ENCODE results near the gene ANGPTL4.
"Not testable (repeated sequence)": the region's sequence is repeated elsewhere in the genome, so short reads cannot be mapped to it uniquely, and the experiment has no call there.

ANGPTL4 gene

DNA sequence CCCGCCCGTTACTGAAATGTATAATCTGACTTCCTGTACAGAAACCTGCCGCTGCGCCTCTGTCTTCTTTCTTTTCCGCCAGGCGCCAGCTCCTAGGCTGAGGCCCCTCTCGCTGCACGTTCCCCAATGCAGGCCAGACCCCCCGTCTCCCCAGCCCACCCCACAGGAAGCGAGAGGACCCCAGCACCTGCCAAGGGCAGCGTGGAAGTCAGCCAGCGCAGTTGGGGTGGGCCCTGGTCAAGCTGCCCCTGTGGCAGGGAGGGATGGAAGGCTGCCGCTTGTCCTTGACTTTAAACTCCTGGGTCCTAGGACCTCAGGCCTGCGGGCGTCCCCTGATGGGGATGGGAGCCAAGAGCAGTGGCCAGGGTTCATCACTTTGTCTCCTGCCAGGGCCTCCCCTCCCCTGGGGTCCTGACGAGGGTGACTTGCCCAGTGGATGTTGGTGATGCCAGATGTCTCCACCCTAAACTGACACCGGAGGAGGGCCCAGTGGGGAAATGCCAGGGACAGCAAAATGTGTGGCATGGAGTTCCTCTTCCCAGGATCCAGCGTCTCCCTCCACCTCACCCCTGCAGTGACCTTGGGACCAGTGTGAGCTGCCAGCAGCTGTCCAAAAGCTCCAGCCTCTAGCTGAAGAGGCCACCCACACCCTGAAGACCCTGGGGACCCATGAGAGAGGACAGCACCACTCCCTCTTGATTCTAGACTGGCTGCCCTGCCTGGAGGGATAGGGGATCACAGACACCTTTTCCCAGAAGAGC, 40.6 kb downstream of the ANGPTL4 start:
- DNase-seq (ENCODE audit: low read depth in 1 of 2, low spot score in 1 of 2), result no peak

DNA sequence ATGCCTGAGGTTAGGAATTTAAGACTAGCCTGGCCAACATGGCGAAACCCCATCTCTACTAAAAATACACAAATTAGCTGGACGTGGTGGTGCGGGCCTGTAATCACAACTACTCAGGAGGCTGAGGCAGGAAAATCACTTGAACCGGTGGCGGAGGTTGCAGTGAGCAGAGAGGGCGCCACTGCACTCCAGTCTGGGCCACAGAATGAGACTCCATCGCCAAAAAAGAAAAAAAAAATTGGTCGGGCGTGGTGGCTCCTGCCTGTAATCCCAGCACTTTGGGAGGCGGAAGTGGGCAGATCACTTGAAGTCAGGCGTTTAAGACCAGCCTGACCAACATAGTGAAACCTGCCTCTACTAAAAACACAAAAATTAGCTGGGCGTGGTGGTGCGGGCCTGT, 46.8 kb downstream of the ANGPTL4 start:
- DNase-seq (ENCODE audit: low read depth in 1 of 2, low spot score in 1 of 2), result not testable (repeated sequence)

DNA sequence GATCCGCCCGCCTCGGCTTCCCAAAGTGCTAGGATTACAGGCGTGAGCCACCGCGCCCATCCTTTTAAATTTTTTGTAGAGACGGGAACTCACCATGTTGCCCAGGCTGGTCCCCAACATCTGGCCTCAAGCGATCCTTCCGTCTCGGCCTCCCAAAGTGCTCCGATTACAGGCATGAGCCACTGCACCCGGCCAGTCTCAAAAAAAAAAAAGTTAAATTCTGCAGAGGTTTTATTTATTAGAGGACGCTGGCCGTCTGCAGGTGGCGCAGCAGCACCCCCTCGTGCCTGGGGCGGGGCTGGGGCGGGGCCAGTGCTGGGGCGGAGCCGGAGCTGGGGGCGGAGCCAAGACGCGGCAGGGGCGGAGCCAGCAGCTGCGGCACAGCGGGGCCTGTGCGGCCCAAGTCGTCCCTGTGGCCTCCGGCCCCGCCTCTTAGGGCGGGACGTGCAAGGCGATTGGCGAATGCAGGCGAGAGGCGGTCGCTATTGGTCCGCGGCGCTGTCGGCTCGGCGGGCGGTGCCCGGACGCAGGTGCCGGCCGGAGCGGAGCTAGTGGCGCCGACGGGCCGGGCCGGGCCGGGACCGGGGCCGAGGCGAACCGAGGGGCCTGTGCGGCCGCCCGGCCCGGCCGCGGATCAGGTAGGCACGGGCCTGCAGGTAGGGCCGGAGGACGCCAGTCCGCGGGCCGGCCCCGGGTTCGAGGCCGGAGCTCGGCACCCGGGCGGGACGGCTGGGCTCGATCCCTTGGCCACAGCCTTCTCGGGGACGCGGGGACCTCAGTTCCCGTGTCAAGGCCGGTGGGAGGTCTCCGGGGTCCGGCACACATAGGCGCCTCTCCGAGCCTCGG, 49.1 kb downstream of the ANGPTL4 start, which contains the start of gene MARCHF2:
MARCHF2 (plus strand) TSS at position 523 of the 846 bp plus-strand sequence. CDS start 8,536 bp downstream, outside the sequence.
- DNase-seq (ENCODE audit: low read depth in 1 of 2, low spot score in 1 of 2), result peak; percentile 96 to 97

DNA sequence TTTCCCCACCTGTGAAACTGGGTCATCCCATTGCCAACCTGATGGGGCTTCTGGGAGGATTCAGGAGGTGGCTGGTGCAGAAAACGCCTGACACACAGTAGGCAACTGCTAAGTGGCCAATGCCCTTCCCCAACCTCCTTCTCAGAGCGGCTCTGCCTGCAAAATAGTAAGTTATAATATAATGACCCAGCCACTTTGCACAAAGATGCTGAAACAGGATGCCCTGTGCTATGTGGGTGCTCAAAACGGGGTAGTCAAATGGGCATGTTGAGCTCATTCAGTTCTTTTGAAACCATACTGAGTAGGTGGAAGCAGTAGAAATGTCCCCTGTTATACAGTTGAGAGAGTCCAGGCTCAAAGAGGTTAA, 49.7 kb downstream of the ANGPTL4 start:
- no peak for DNase-seq (ENCODE audit: low read depth in 1 of 2, low spot score in 1 of 2)

DNA sequence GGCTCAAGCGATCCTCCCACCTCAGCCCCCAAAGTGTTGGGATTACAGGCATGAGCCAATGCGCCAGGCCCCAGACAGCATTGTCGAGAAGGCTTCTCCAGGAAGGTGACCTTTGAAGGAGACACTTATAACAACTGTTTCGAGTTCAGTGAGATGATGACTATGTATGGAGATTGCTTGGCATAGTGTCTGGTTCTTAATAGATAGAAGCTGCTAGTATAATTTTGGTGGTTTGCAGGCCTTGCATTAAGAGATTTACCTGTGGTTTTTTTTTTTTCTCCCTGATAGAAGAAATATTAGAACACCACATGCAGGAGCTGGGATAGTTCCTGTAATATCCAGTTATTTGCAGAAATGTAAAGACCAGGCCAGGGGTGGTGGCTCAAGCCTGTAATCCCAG, 52.8 kb downstream of the ANGPTL4 start:
- no peak for DNase-seq (ENCODE audit: low read depth in 1 of 2, low spot score in 1 of 2)

DNA sequence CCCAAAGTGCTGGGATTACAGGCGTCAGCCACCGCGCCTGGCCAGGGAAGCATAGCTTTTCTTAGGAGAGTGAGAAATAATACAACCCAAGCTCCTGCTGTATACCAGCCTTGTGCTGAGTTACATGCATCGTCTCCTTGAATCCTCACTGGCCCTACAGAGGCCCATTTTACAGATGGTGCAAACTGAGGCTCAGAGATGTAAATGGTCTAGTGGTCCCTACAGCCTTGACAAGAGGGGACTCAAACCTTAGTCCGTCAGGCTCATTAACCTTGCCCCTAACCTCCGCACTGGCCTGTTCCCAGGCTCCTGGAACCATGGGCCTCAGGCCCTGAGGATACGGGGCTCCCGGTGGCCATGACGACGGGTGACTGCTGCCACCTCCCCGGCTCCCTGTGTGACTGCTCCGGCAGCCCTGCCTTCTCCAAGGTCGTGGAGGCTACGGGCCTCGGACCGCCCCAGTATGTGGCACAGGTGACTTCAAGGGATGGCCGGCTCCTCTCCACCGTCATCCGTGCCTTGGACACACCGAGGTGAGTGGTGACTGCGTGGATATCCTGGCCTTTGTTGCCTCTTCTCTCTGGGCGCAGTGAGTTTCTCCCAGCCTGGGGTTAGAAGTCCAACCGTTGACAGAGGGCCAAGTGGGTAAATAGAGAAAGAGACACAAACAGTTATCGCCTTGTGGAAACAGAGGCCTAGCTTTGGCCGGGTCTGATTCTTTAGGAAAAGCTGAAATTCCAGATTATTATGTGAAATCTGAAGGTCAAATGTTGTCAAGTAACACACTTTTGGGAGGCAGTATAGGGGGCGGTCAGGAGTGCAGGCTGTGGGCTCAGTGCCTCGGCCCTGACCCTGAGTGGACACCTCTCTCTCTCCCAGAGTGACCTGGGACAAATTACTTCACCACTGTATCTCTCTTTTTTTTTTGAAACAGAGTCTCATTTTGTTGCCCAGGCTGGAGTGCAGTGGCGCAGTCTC, 57.8 kb downstream of the ANGPTL4 start:
- no peak for DNase-seq (ENCODE audit: low read depth in 1 of 2, low spot score in 1 of 2)

DNA sequence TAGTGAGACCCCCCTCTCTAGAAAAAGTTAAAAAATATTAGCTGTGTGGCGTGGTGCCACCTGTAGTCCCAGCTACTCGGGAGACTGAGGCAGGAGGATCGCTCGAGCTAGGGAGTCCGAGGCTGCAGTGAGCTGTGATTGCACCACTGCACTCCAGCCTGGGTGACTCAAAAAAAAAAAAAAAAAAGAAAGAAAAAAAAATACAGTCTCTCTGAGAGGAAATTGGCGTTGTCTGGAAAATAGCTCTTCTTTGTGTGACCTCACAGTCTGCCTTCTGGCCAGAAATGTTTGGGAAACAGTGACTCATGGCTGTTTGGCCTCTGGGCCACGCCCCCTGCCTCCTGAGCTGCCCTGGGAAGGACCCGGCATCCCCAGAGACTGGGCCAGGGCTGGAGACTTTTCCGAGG, 59.9 kb downstream of the ANGPTL4 start:
- DNase-seq (ENCODE audit: low read depth in 1 of 2, low spot score in 1 of 2), result no peak
